B cell (primary cell): ENCODE measurements around the gene PRAME. TPM values are rescaled to one million over a fixed set of nuclear protein-coding genes. Genes with fewer than 3 reads are reported as not detected.
A peak's percentile ranks its signal among the peaks of the same experiment; 100 is the strongest.

Experiments used
- ATAC-seq: fragments of 200-7000 bp; cut with Tn5 transposase; one replicate; pipeline ENCODE4 v1.10.0; 2021; ENCODE audit warnings: low read depth, mild to moderate bottlenecking, moderate number of reproducible peaks, moderate library complexity
- CTCF ChIA-PET: fragments of 350-600 bp; sonication (Branson Sonifier 250); formaldehyde crosslinking; loops from one replicate; lab custom pipeline; 2021; ENCODE audit warnings: antibody characterized with exemption, inconsistent platforms; lab: Charles Lee
- POLR2A ChIA-PET: fragments of 350-600 bp; sonication (Branson Sonifier 250); formaldehyde crosslinking; loops from one replicate; lab custom pipeline; 2021; ENCODE audit warnings: antibody characterized with exemption; lab: Charles Lee
- DNase-seq: peaks from one replicate; pipeline ENCODE4 v3.0.0; 2013
- H2AFZ ChIP-seq: 2 replicates; pipeline ENCODE4 v1.6.1; 2012; ENCODE audit warnings: mild to moderate bottlenecking, low read depth, low read length; ENCODE audit not compliant: insufficient read depth, poor library complexity, severe bottlenecking
- H3K27ac ChIP-seq, 2 donors: 1 replicate in 1 of 2; 2 replicates in 1 of 2; pipeline ENCODE4 v1.5.1; 2012 to 2013; ENCODE audit warnings: low read length in 2 of 2, mild to moderate bottlenecking in 2 of 2, moderate library complexity in 1 of 2
- H3K27me3 ChIP-seq, 4 experiments: fragments of 200-600 bp in 1 of 4; sonication (generic) in 1 of 4; replicated peaks in 1 of 4; 1 replicate in 2 of 4; 2 replicates in 2 of 4; pipeline versions ENCODE4 v1.6.1 to v1.7.0; 2013 to 2016; ENCODE audit warnings: low read length in 3 of 4, mild to moderate bottlenecking in 2 of 4, mixed read lengths in 1 of 4, moderate library complexity in 1 of 4; ENCODE audit not compliant: insufficient read depth in 4 of 4, control insufficient read depth in 3 of 4; ENCODE audit errors: control extremely low read depth in 1 of 4
- H3K36me3 ChIP-seq, 2 experiments: replicated peaks in 1 of 2; 1 replicate in 1 of 2; 2 replicates in 1 of 2; pipeline versions ENCODE4 v1.6.1 to v1.7.1; 2013; ENCODE audit warnings: low read length in 1 of 2; ENCODE audit not compliant: insufficient read depth in 2 of 2, control insufficient read depth in 1 of 2; ENCODE audit errors: control extremely low read depth in 1 of 2, extremely low read depth in 1 of 2
- H3K4me1 ChIP-seq, 2 donors: fragments of 200-600 bp in 1 of 2; sonication (generic) in 1 of 2; 1 replicate in 1 of 2; 2 replicates in 1 of 2; pipeline versions ENCODE4 v1.5.1 to v1.6.1; 2013 to 2017; ENCODE audit warnings: low read length in 2 of 2; ENCODE audit not compliant: control insufficient read depth in 2 of 2, insufficient read depth in 2 of 2
- H3K4me2 ChIP-seq: replicated peaks from 2 replicates; pipeline ENCODE3; 2012; ENCODE audit warnings: mild to moderate bottlenecking, low read depth, low read length; ENCODE audit not compliant: poor library complexity, severe bottlenecking
- H3K4me3 ChIP-seq, 5 experiments: fragments of 200-600 bp in 1 of 5; sonication (generic) in 1 of 5; 1 replicate in 3 of 5; 2 replicates in 2 of 5; pipeline versions ENCODE4 v1.5.1 to v1.7.0; 2011 to 2016; ENCODE audit warnings: low read length in 4 of 5, mild to moderate bottlenecking in 4 of 5, low read depth in 2 of 5, control low read depth in 1 of 5, moderate library complexity in 1 of 5; ENCODE audit not compliant: insufficient read depth in 1 of 5; ENCODE audit errors: control extremely low read depth in 1 of 5, extremely low read depth in 1 of 5
- H3K79me2 ChIP-seq: fragments of 200-600 bp; sonication (generic); one replicate; pipeline ENCODE4 v1.6.0; 2016; ENCODE audit warnings: low read length; ENCODE audit not compliant: control insufficient read depth, insufficient read depth
- H3K9ac ChIP-seq: fragments of 200-600 bp; sonication (generic); 2 replicates; pipeline ENCODE4 v1.6.1; 2017; ENCODE audit warnings: mild to moderate bottlenecking, low read length, moderate library complexity
- H3K9me3 ChIP-seq, 3 donors: one replicate each; pipeline versions ENCODE4 v1.6.1 to v1.7.1; 2013; ENCODE audit warnings: low read length in 2 of 3; ENCODE audit not compliant: control insufficient read depth in 2 of 3, insufficient read depth in 1 of 3; ENCODE audit errors: control extremely low read depth in 1 of 3
- H4K20me1 ChIP-seq: 2 replicates; pipeline ENCODE4 v1.6.0; 2012; ENCODE audit warnings: mild to moderate bottlenecking, low read length; ENCODE audit not compliant: insufficient read depth, control insufficient read depth, poor library complexity, severe bottlenecking
- H3K27ac Mint-ChIP-seq: one replicate; pipeline ENCODE4 v1.8.0; 2021; ENCODE audit warnings: mixed read lengths
- H3K27me3 Mint-ChIP-seq: one replicate; pipeline ENCODE4 v1.8.0; 2021; ENCODE audit warnings: mixed read lengths
- H3K4me1 Mint-ChIP-seq: one replicate; pipeline ENCODE4 v1.8.0; 2021; ENCODE audit warnings: mixed read lengths
- H3K4me3 Mint-ChIP-seq: one replicate; pipeline ENCODE4 v1.8.0; 2021; ENCODE audit warnings: mixed read lengths
- H3K9me3 Mint-ChIP-seq: one replicate; pipeline ENCODE4 v1.8.0; 2022; ENCODE audit warnings: mixed read lengths; ENCODE audit not compliant: insufficient read depth
- EZH2 ChIP-seq: IDR thresholded peaks from 2 replicates; pipeline ENCODE4 v1.6.1; 2012; ENCODE audit warnings: borderline replicate concordance, low read depth, mild to moderate bottlenecking, moderate library complexity, low read length; ENCODE audit not compliant: insufficient read depth, poor library complexity, severe bottlenecking
- WGBS: methylation state at CpG from one replicate; pipeline ENCODE4 v1.1.5; 2013; ENCODE audit warnings: missing lambda C conversion rate; ENCODE audit not compliant: insufficient coverage; 5-methylcytosine and 5-hydroxymethylcytosine counted together
- intact Hi-C: fragments of 100-400 bp; cut with micrococcal nuclease; formaldehyde crosslinking; loops from one replicate; pipeline ENCODE4 v1.10.0; 2022
- polyA plus RNA-seq: library from polyadenylated mRNA; depleted of rRNA; stranded (reverse); fragments of >200 nt; gene quantifications from 2 replicates; pipeline ENCODE4 v1.2.3, GENCODE V29; 2012
- total RNA-seq, 2 donors: library from RNA; stranded (reverse); fragments of 120-200 nt in 1 of 2; gene quantifications; 1 replicate in 1 of 2; 2 replicates in 1 of 2; pipeline versions ENCODE4 v1.2.3 to v1.2.4, GENCODE V29; 2013 to 2022
- TF ChIP-seq, protein P1 (sequence below): fragments of 200-600 bp; IDR thresholded peaks from one replicate; pipeline ENCODE4 v1.8.0; 2022; ENCODE audit warnings: antibody characterized with exemption, mild to moderate bottlenecking

The PRAME gene
- total and polyA plus RNA-seq, 2 donors (not counting 1 experiment from before 2014, with no cell fraction given): 0.63 TPM; not detected in 1

GRCh38 chr22:22558071-22558971, 744 bp downstream of the PRAME start:
- Histone ChIP-seq H4K20me1 (no peaks in the 10 kb centered on the region), H3K4me1 (peaks cover 8 to 10% of the 10 kb centered on the region in 2 donors), H3K27ac (no peak overlapping the region), H3K36me3 (no peaks in the 10 kb centered on the region), H3K9me3 (peaks cover 0 to 17% (median 0%) of the 10 kb centered on the region in 3 donors), H3K4me3 (no peak overlapping the region), H3K27me3 (no peaks in the 10 kb centered on the region), H3K79me2 (no peaks in the 10 kb centered on the region), H2AFZ (no peak overlapping the region), H3K4me2 (peak overlapping the region; percentile 55), H3K9ac (no peak overlapping the region)
- ATAC-seq: no peak
- CTCF ChIA-PET: no interaction called here
- Mint-ChIP-seq H3K27ac (no peak overlapping the region), H3K9me3 (no peaks in the 10 kb centered on the region), H3K4me3 (no peak overlapping the region), H3K4me1 (peaks cover 13% of the 10 kb centered on the region), H3K27me3 (no peaks in the 10 kb centered on the region)
- intact Hi-C loops: no loop called here
- WGBS: 92% methylated on average over 9 of the region's 25 CpGs
- TF ChIP-seq, protein P1, sequence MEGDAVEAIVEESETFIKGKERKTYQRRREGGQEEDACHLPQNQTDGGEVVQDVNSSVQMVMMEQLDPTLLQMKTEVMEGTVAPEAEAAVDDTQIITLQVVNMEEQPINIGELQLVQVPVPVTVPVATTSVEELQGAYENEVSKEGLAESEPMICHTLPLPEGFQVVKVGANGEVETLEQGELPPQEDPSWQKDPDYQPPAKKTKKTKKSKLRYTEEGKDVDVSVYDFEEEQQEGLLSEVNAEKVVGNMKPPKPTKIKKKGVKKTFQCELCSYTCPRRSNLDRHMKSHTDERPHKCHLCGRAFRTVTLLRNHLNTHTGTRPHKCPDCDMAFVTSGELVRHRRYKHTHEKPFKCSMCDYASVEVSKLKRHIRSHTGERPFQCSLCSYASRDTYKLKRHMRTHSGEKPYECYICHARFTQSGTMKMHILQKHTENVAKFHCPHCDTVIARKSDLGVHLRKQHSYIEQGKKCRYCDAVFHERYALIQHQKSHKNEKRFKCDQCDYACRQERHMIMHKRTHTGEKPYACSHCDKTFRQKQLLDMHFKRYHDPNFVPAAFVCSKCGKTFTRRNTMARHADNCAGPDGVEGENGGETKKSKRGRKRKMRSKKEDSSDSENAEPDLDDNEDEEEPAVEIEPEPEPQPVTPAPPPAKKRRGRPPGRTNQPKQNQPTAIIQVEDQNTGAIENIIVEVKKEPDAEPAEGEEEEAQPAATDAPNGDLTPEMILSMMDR: no peak
- TF ChIP-seq EZH2: no peak
- DNase-seq: no peak
- POLR2A ChIA-PET: no interaction called here
